GM13976 (cell line): ENCODE measurements around the gene NFRKB.

ENCODE experiments used
- DNase-seq: peaks from one replicate; pipeline ENCODE4 v3.0.0; 2012; ENCODE audit warnings: low spot score
- in situ Hi-C: fragments of 300-500 bp; cut with MboI; formaldehyde crosslinking; loops from one replicate; pipeline ENCODE4 v1.12.0; 2022; ENCODE audit warnings: low sequenced_read_pairs, mixed read lengths, inconsistent platforms; ENCODE audit not compliant: unreplicated experiment
- TF ChIP-seq, protein P1 (sequence below): IDR thresholded peaks from 2 replicates; pipeline ENCODE4 v1.5.1; 2012; ENCODE audit warnings: borderline replicate concordance, mild to moderate bottlenecking; ENCODE audit not compliant: insufficient read depth; ENCODE audit errors: extremely low read depth, missing control alignments, control extremely low read depth

The NFRKB gene

DNA sequence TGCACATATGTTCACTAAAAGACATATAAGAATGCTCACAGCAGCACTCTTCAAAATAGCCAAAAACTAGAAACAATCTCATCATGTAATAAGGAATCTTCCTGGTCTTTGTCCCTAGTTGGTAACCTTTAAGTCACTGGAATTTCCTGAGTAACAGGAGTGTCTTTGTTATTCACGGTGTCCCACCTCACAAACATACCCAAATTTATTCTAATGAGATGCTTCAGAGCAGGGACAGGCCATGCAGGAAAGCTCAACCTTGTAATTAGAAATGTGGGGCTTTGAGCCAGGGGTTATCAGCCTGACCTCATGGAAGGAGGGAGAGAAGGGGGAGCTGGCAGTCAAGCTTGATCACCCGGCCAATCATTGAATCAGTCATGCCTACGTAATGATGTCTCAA is 40.3 kb upstream of the NFRKB start:
- no peak for DNase-seq
- in situ Hi-C loops, result loop anchor here (25.0 kb wide), 1 partner anchor 477 kb away; no protein-coding TSS in a partner anchor
- TF ChIP-seq, protein P1, sequence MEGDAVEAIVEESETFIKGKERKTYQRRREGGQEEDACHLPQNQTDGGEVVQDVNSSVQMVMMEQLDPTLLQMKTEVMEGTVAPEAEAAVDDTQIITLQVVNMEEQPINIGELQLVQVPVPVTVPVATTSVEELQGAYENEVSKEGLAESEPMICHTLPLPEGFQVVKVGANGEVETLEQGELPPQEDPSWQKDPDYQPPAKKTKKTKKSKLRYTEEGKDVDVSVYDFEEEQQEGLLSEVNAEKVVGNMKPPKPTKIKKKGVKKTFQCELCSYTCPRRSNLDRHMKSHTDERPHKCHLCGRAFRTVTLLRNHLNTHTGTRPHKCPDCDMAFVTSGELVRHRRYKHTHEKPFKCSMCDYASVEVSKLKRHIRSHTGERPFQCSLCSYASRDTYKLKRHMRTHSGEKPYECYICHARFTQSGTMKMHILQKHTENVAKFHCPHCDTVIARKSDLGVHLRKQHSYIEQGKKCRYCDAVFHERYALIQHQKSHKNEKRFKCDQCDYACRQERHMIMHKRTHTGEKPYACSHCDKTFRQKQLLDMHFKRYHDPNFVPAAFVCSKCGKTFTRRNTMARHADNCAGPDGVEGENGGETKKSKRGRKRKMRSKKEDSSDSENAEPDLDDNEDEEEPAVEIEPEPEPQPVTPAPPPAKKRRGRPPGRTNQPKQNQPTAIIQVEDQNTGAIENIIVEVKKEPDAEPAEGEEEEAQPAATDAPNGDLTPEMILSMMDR, result no peak

- in situ Hi-C loops, result loop anchor here (25.0 kb wide), 1 partner anchor 478 kb away; no protein-coding TSS in a partner anchor
- no peak for DNase-seq
- TF ChIP-seq, protein P1, result no peak
These were observed 38.5 kb upstream of the NFRKB start for GRCh38 chr11:129933891-129934290.

DNA sequence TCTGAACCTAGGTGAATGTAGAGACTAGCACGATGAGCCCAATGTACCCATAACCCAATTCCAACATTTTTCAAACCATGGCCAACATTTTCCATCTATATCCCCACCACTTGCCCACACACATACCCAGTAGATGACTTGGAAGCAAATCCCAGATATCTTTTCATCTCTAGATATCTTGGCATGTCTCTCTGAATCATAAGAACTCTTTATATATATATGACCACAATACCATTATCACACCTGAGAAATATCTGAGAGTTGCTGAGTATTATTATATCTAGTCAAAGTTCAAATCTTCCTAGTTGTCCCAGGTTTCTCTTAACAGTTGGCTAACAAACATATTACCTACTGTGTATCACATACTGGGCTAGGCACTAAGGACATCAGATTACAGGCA is 37.9 kb upstream of the NFRKB start:
- in situ Hi-C loops, result loop anchor here (25.0 kb wide), 1 partner anchor 479 kb away; no protein-coding TSS in a partner anchor
- TF ChIP-seq, protein P1, result no peak
- DNase-seq, result no peak

DNA sequence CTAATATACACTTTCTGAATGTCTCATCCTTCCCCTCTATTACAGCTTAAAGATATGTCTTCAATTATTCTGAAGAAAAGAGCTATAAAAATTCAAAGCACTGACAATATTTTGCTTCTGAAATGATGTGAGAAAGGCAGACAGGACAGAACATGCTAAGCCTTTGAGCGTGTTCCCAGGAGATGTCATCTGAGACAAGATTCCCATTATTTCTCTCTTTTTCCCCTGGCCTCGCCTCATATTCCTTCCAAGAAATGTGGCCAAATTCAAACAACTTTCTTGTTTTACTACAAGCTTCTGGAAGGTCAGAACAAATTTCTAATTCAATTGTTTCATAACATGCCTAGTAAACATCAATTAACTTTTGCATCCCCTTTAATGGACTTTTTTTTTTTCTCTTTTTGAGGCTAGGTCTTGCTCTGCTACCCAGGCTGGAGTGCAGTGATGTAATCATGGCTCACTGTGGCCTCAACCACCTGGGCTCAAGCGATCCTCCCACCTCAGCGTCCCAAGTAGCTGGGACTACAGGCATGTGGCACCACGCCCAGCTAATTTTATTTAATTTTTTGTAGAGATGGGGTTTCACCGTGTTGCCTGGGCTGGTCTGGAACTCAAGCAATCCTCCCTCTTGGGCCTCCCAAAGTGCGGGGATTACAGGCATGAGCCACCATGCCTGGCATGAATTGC is 37.1 kb upstream of the NFRKB start:
- DNase-seq, result no peak
- TF ChIP-seq, protein P1, result no peak
- in situ Hi-C loops, result loop anchor here (25.0 kb wide), 1 partner anchor 480 kb away; no protein-coding TSS in a partner anchor

DNA sequence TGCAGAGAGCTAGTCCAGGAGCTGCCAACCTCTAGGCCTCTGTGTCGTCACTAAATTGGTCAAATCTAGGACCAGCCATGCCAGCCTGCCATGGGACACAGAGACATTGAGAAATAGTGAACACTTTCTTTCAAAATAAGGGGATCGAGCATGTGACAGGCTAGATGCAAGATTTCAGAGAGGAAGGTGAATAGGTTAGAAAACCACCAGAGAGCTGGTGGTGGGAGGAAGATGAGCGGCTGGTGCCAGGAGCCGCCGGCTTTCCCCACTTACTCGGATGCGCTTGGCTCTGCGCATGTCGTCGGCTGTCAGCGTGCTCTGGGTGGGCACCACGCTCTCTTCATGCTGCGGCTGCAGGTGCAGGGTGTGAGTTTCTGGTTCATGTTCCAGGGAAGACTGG is 35.4 kb upstream of the NFRKB start:
- in situ Hi-C loops, result loop anchor here (25.0 kb wide), 1 partner anchor 482 kb away; no protein-coding TSS in a partner anchor
- TF ChIP-seq, protein P1, result no peak
- no peak for DNase-seq

GRCh38 chr11:129930296-129930695 is 34.9 kb upstream of the NFRKB start:
- DNase-seq, result no peak
- in situ Hi-C loops, result loop anchor here (25.0 kb wide), 1 partner anchor 482 kb away; no protein-coding TSS in a partner anchor
- TF ChIP-seq, protein P1, result no peak
